ENCODE measurements around the gene AFG3L2. TPM values are rescaled to one million over a fixed set of nuclear protein-coding genes. Genes with fewer than 3 reads are reported as not detected.

Gene AFG3L2
- total RNA-seq, 4 donors from 2014 or later: 39.8 to 47.7 (median 41.7) TPM

GRCh38 chr18:12336887-12337286, 40.1 kb downstream of the AFG3L2 start:
- 84% methylated on average over 6 of the region's 6 CpGs for WGBS
- H3K27me3 ChIP-seq: no peaks in the 10 kb centered on the region
- DNase-seq (ENCODE audit: extremely low spot score): no peak
- intact Hi-C loops (cut with DNase I): no loop called here
- peak overlapping the region in 1 of 4 donors; percentile 10 for H3K27ac ChIP-seq (replicated peaks in 1 of 4)
- no peaks in the 10 kb centered on the region for H3K9me3 ChIP-seq
- no peak overlapping the region for H3K4me3 ChIP-seq
- TF ChIP-seq POLR2A (IDR thresholded peaks at IDR 0.05; ENCODE audit: low read depth): no peak
- TF ChIP-seq CTCF (IDR thresholded peaks at IDR 0.05): no peak
- TF ChIP-seq POLR2AphosphoS5 (IDR thresholded peaks at IDR 0.05): no peak
- no peak for TF ChIP-seq EP300 (IDR thresholded peaks at IDR 0.05)
- H3K4me1 ChIP-seq: peaks cover 27 to 39% (median 27%) of the 10 kb centered on the region in 4 donors
- peaks cover 21 to 82% (median 70%) of the 10 kb centered on the region in 4 donors for H3K36me3 ChIP-seq

- H3K27ac ChIP-seq (replicated peaks in 1 of 4): peak overlapping the region in 3 of 4 donors; percentile 13 to 31 (median 25)
- H3K9me3 ChIP-seq: no peaks in the 10 kb centered on the region
- peaks cover 21 to 81% (median 65%) of the 10 kb centered on the region in 4 donors for H3K36me3 ChIP-seq
- H3K4me1 ChIP-seq: peaks cover 27 to 39% (median 27%) of the 10 kb centered on the region in 4 donors
- TF ChIP-seq POLR2A (IDR thresholded peaks at IDR 0.05; ENCODE audit: low read depth) (no peak), CTCF (IDR thresholded peaks at IDR 0.05) (no peak), EP300 (IDR thresholded peaks at IDR 0.05) (no peak), POLR2AphosphoS5 (IDR thresholded peaks at IDR 0.05) (no peak)
- no peak for DNase-seq (ENCODE audit: extremely low spot score)
- no peaks in the 10 kb centered on the region for H3K27me3 ChIP-seq
- 69% methylated on average over 2 of the region's 2 CpGs for WGBS
- H3K4me3 ChIP-seq: no peak overlapping the region
- intact Hi-C loops (cut with DNase I): no loop called here
Measured at GRCh38 chr18:12336171-12336613, 40.8 kb downstream of the AFG3L2 start.

- H3K9me3 ChIP-seq: no peaks in the 10 kb centered on the region
- WGBS: 77% methylated on average over 7 of the region's 7 CpGs
- H3K27ac ChIP-seq (replicated peaks in 1 of 4): peak overlapping the region in 3 of 4 donors; percentile 3 to 25 (median 25)
- TF ChIP-seq POLR2A (IDR thresholded peaks at IDR 0.05; ENCODE audit: low read depth) (no peak), EP300 (IDR thresholded peaks at IDR 0.05) (no peak), POLR2AphosphoS5 (IDR thresholded peaks at IDR 0.05) (no peak), CTCF (IDR thresholded peaks at IDR 0.05) (no peak)
- H3K27me3 ChIP-seq: no peaks in the 10 kb centered on the region
- intact Hi-C loops (cut with DNase I): no loop called here
- H3K36me3 ChIP-seq: peaks cover 21 to 81% (median 58%) of the 10 kb centered on the region in 4 donors
- H3K4me1 ChIP-seq: peaks cover 27 to 39% (median 27%) of the 10 kb centered on the region in 4 donors
- DNase-seq (ENCODE audit: extremely low spot score): no peak
- no peak overlapping the region for H3K4me3 ChIP-seq
Measured at GRCh38 chr18:12335503-12335902, 41.5 kb downstream of the AFG3L2 start.

GRCh38 chr18:12334863-12335262, 42.2 kb downstream of the AFG3L2 start:
- Histone ChIP-seq H3K4me1 (peaks cover 27 to 39% (median 27%) of the 10 kb centered on the region in 4 donors), H3K36me3 (peaks cover 17 to 81% (median 57%) of the 10 kb centered on the region in 4 donors), H3K9me3 (no peaks in the 10 kb centered on the region), H3K27ac (replicated peaks in 1 of 4) (peak overlapping the region; percentile 1 to 32 (median 13)), H3K27me3 (no peaks in the 10 kb centered on the region), H3K4me3 (no peak overlapping the region)
- TF ChIP-seq POLR2AphosphoS5 (IDR thresholded peaks at IDR 0.05) (no peak), EP300 (IDR thresholded peaks at IDR 0.05) (no peak), POLR2A (IDR thresholded peaks at IDR 0.05; ENCODE audit: low read depth) (no peak), CTCF (IDR thresholded peaks at IDR 0.05) (no peak)
- no peak for DNase-seq (ENCODE audit: extremely low spot score)
- 68% methylated on average over 2 of the region's 2 CpGs for WGBS
- intact Hi-C loops (cut with DNase I): loop anchor here (5.0 kb wide), 1 partner anchor 37 kb away; no protein-coding TSS in a partner anchor

All from esophagus muscularis mucosa (tissue), 4 donors.